HG02763 (cell line): ENCODE results near the gene VAMP3.

Source experiments
- ATAC-seq: cut with Tn5 transposase; IDR thresholded peaks from one replicate; pipeline ENCODE4 v1.9.1; 2021; ENCODE audit warnings: mild to moderate bottlenecking, moderate library complexity; ENCODE audit not compliant: unreplicated experiment

Gene VAMP3

GRCh38 chr1:7810395-7810794 lies 39.3 kb downstream of the VAMP3 start:
- no peak for ATAC-seq

- ATAC-seq, result no peak
Measured at GRCh38 chr1:7811476-7811875, 40.4 kb downstream of the VAMP3 start.

- no peak for ATAC-seq
Measured at GRCh38 chr1:7813677-7814373, 42.7 kb downstream of the VAMP3 start.

- ATAC-seq, result no peak
Measured at GRCh38 chr1:7821282-7821681, 50.2 kb downstream of the VAMP3 start.

- no peak for ATAC-seq
Measured at GRCh38 chr1:7824701-7825100, 53.6 kb downstream of the VAMP3 start.

- no peak for ATAC-seq
Measured at GRCh38 chr1:7826363-7826762, 55.3 kb downstream of the VAMP3 start.

- no peak for ATAC-seq
Measured at GRCh38 chr1:7827126-7827955, 56.2 kb downstream of the VAMP3 start.
